ENCODE data around the gene COQ8A.
"Not testable (repeated sequence)": the region's sequence is repeated elsewhere in the genome, so short reads cannot be mapped to it uniquely, and the experiment has no call there.

Gene COQ8A

DNA sequence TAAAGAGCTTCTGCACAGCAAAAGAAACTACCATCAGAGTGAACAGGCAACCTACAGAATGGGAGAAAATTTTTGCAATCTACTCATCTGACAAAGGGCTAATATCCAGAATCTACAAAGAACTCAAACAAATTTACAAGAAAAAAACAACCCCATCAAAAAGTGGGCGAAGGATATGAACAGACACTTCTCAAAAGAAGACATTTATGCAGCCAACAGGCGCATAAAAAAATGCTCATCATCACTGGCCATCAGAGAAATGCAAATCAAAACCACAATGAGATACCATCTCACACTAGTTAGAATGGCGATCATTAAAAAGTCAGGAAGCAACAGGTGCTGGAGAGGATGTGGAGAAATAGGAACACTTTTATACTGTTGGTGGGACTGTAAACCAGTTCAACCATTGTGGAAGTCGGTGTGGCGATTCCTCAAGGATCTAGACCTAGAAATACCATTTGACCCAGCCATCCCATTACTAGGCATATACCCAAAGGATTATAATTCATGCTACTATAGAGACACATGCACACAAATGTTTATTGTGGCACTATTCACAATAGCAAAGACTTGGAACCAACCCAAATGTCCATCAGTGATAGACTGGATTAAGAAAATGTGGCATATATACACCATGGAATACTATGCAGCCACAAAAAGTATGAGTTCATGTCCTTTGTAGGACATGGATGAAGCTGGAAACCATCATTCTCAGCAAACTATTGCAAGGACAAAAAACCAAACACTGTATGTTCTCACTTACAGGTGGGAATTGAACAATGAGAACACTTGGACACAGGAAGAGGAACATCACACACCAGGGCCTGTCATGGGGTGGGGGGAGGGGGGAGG is 10.6 kb upstream of the COQ8A start:
- DNase-seq, result not testable (repeated sequence)

DNA sequence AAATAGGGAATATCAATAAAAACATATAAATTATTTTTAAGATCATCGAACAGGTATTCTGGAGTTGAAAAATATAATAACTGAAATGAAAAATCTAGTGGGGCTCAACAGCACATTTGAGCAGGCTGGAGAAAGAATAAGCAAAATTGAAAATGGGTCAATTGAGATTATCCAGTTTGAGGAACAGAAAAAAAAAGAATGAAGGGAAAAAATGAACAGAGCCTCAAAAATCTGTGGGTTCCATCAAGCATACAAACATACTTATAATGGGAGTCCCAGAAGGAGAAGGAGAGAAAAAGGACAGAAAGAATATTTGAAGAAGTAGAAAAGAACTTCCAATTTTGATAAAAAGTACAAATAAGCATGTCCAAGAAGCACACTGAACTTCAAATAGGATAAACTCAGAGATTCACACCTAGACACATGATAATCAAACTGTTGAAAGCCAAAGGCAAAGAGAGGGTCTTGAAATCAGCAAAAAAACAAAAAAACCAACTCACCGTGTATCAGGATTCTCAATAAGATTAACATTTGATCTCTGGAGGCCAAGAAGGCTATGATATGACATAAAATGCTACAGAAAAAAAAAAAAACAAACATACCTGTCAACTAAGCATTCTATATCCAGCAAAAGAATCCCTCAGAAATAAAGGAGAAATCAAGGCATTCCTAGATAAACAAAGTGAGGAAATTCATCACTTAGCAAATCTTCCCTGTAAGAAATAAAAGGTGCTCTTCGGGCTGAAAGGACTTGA is 5.4 kb upstream of the COQ8A start:
- no peak for DNase-seq

DNA sequence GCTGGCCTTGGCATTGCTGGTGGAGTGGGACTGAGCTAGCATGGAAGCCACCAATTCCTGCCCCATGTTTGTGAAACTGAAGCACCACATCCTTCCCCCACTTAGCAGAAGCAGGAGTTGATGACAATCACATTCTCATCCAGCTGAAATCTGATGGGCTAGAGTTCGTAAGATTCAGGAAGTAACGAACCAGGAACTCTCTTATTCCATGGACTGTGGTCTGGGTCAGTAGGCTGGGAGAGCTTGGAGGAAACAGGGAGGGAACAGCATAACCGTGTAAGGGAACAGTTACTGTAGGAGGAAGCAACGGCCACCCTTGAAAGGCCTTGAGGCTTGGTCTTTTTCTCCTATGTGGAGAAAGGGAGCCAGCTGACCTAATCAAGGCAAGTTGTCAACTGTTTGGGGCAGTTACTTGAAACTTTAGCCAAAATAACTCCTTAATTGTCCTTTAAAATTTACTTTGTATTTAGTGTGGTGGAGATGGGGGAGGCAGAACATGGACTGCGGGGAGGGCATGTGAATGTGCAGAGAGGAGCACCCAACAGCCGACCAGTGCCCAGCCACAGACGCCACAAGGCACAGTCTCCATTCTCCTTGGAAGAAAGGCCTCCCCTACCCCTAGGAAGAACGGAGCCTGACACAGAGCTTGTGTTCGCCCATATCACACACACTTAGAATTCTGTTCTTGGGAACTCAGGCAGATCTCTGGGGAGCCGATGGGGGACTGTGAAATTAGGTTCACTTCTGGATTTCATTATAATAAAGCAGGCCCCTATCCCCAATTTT is 2.0 kb upstream of the COQ8A start:
- DNase-seq, result no peak

DNA sequence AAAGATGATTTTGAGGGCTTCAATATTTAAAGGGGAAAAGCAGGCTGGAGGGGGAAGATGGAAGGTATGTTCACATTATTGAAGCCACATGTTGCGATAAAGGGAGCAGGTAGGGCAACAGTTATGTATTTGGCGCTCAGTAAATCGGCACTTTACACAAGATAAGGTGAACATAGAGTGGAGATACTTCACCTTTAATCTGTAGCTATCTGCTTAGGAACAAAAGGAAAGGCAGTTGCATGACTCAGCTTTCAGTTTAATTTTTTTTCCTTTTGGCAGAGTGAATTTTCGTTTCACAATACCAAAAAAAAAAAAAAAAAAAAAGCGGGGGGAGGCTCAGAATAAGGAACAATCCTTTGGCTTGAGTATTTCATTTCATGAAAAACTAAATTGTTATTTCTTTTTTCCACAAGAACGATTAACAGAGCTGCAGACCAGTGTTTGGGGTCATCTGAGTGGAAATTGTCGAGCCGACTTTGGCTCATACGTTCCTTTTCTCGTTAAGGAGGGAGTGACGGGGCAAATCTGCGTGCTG is 1.1 kb upstream of the COQ8A start:
- no peak for DNase-seq

DNA sequence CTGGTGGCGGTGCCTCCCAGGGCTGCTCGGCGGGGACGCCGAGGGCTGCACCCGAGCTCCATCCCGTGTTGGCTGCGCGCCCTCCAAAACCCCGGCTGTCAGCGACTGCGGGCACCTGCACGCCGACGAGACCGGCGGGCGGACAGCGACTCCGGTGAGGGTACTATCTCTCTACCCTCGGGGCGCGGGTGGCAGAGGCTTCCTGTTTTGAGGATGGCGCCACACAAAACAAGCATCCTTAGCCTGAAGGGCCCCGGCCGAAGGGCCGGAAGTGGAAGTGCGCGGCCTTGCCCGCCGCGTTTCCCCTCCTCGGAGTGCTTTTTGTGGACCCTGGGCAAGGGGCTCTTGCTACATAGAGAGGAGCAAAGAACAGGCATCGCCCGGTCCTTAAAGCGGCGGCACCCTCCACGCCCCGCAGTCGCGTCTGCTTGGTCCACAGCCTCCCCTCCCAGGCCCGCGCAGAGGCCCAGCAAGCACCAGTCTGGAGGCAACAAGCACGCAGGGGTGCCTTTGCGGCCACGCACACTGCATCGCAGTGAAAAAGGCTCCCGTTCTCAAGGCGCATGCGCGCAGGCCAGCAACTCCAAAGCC is 561 bp upstream of the COQ8A start:
- no peak for DNase-seq

DNA sequence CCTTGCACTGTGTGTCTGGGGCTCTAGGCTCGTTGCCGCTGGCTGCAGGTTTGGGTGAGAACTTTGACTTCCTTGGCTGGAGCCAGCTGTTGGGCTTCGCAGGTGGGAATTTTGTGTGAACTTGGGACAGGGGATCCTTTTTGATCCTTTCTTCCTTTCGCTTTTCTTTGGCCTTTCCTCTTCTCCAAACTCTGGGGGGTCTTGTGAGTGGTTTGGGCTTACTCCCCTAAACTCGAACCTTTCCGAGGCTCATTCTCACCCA is 643 bp downstream of the COQ8A start:
- DNase-seq, result no peak

DNA sequence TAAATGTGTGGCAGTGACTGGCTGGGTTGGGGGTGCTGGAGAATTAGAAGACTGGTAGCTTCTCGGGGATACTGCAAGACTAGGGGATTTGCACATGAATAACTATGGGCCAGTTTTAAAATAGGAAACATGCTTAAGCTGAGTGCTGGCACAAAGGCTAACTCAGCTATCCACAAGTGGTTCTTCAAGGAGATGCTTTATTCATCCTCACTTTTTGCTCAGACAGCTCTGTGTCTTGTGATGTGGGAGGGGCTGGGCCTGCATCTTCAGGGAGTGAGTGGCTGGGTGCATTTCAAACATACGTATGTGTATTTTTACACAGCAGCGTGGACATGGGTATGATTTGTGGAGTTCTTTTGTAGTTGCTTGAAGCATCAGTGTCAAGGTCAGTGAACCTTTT is 2.3 kb downstream of the COQ8A start:
- no peak for DNase-seq

DNA sequence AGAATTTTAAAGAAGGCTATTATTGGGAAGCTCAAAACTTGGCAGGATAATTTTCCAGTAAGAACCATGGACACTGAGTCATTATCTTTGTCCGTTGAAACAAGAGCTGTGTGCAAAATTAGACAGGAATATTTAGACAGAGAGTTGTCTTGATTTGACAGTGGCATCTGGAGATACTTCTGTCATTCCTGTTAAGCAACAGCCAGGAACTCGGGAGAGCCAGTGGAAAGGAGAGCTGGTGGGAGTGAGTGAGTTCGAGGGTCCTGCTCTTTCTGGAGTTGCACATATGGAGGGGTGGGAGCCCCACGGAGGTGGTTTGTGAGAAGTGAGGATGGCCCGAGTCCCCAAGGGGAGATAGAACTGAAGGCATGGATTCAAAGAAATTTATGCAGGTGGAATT is 3.1 kb downstream of the COQ8A start:
- DNase-seq, result no peak

DNA sequence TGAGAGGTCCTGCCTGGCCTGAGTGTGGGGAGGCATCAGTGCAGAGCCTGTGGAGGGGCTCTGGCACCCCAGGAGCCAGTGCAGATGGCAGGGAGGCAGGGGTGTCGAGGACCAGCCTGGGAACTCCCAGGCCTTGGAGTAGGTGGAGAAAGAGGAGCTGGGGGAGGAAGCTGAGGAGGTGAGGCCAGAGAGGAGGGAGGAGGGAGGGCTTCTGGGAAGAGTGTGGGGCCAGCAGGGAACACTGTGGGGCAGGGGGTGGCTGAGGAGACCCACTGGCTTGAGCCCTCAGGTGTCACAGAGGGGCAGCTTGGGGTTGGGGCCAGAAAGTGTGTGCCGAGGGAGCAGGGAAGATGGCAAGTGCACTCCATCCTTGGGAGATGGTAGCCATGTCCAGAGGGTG is 3.8 kb downstream of the COQ8A start:
- DNase-seq, result no peak

DNA sequence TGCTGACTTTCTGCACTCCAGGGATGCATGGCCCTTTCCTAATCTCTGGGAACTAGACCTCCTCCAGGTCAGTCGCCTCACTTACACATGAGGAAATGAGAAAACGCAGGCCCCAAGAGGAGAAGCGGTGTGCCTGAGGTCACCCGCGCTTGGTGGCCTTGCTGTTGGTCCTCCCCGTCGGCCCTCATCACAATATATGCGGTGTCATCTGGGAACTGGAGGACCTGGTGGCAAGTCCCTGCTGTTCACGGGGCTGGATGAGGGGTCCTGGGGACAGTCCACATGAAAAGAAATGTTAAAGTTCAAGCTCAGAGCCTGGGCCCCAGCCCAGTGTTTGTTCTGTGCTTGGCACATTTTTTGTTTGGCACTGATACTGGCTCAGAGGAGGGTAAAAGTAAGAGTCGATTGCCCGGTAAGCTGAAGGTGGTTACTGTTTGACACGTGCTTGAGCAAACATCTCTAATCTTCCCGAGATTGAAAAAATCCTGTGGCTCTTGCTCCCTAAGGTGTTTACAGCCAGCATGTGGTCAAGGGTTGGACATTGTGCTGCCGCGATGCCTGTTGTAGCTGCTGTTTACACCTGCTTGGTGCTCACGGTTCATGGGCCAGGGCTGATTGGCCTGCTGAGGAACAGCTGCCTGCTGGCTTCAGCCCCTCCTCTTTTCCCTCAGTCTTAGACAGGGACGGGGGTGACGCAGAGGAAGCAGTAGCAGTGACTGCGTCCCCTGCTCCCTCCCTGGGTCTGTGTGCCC is 5.2 kb downstream of the COQ8A start:
- DNase-seq, result no peak

DNA sequence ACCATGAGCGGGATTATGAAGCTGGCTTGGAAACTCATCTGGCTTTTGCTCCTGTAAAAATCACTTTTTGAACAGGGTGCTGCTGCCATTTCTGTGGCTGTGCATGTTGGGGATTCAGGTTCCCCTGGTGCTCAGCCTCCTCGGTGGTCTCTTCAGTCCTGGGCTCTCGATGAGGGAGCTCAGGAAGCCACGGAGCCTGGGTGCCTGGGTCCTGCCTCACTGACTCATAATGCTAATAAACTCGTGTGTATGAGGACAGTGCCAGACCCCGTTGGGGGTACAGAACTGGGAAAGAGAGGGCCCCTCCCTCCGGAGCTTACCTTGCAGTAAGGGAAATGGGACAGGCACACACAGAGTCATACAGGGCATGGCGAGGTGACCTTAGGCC is 5.8 kb downstream of the COQ8A start:
- no peak for DNase-seq

DNA sequence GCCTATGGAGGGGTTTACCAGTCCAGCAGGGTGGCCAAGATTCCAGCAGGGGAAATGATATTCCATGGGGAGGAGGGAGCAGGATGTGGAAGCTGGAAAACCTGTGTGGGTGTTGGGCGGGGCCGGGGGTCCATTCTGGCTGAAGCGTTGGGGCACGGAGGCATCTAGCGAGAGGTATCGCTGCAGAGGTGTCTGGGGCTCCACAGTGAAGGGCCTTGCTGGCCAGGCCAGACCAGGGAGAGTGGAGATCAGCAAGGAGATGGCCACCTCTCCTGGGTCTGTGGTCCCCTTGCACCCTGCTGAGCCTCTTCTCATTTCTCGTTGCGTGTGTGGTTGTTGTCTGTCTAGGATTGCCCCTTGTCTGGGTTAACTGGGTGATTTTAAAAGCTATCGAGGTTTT is 6.2 kb downstream of the COQ8A start:
- DNase-seq, result no peak

DNA sequence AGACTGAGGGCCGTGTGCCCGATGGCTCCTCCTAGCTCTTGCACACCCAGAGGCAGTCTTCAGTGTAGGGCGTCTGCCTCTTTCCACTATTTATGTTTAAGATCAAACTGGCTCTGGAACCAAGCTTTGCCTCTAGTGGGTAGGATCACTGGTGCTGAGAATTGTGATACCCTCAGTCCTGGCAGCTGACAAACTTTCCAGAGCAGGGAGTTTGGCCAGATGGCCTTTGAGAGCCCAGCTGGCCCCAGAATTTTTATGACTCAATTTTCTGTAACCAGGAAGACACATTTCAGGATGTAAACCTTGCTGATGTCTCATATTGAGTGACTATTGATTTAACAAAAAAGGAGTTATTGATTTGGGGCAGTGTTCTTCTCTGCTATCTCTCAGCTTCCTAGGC is 6.7 kb downstream of the COQ8A start:
- DNase-seq, result peak; percentile 33

DNA sequence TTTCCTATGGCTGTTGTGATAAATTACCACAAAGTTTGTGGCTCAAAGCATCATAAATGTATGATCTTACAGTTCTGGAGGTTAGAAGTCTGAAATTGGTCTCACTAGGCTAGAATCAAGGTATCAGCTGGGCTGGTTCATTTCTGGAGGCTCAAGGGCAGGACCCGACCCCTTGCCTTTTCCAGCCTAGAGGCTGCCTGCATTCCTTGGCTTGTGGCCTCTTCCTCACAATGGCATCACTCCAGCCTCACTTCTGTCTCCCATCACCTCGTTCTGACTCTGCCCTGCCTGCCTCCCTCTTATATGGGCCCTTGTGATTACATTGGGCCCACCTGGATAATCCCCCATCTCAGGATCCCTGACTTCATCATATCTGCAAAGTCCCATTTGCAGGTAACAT is 8.0 kb downstream of the COQ8A start:
- no peak for DNase-seq

DNA sequence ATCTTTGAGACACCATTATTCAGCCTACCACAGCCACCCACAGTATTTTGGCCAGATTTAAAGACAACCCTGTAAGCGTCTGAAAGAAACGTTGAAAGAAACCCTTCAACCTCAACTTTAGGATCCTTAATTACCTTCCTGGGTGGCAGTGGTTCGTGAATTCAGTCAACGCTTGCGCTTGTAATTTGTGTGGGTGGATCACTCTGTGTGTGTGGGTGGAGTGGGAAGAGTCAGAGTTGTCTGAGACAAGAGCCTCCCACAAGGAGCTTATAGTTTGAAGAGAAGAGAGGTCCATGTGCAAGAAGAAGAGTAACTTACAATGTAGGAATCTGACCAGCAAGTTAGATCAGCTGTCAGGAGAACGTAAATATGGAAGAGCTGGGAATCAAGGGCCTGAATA is 8.4 kb downstream of the COQ8A start:
- no peak for DNase-seq

DNA sequence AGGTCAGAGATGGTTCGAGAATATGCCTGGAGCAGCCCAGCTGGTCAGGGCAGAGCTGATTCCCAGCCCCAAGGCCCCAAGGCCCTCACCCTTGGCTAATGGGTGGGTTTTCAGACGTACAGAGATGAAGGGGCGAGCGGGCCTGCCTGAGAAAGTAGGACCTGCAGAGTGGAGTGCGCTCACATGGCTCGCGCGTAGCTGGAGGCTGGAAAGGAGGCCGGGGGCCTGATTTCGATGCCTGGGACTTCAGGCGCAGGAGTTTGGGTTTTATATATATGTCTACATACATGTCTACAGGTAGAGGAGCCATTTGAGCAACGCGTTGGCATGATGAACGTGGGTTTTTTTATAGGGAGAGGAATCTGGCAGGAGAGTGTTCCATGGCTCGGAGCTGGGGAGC is 8.9 kb downstream of the COQ8A start:
- no peak for DNase-seq

DNA sequence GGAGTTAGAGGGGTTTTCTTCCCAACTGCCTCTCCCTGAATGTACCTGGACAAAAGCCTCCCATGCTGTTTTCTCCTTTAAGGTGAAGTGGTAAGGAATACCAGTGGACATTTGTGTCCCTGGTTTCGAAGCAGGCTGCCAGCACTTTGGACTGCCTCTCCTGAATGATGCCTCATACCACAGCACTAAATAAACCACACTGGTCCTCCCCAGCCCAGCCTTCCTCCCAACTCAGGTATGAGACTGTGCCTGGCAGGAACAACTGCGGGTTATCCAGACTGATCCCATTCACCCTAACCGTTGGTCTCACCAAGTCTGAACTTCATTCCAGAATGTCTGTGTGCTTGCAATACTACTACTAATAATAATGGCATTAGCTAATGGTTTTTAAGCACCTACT is 9.3 kb downstream of the COQ8A start:
- no peak for DNase-seq

DNA sequence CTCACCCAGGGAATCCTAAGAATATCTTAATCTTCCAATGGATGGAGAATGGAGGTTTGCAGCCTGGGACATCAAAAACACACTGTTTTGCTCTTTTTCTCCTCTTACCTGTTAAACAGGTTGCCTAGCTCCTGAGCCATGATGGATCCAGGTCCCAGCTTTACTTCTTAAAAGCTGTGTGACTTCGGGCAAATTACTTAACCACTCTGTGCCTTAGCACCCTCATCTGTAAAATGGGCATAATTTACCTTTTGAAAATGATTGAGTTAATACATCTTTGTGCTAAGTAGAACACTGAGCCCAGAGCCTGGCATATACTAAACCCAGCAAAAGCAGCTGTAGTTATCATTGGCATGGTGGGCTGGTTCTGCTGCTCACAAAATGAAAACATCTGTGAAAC is 10.2 kb downstream of the COQ8A start:
- DNase-seq, result no peak

DNA sequence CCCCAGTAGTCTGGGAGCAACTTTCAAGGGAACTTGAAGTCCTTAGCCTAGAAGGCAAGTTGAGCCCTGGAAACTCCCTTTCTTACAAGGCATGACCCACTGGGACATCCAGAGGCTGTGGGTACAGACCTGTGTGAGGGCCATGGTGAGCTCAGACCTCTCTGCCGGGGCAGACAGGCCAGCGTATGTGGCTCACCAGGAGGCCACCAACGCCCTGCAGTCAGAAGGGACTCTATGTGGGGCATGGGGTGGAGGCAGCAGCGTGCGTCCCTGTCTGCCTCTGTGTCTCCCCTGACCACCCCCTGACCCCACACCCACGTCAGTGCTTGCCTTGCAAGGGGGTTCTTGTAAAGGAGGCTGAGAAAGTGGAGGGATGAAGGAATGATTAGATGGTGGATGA is 10.8 kb downstream of the COQ8A start:
- no peak for DNase-seq

DNA sequence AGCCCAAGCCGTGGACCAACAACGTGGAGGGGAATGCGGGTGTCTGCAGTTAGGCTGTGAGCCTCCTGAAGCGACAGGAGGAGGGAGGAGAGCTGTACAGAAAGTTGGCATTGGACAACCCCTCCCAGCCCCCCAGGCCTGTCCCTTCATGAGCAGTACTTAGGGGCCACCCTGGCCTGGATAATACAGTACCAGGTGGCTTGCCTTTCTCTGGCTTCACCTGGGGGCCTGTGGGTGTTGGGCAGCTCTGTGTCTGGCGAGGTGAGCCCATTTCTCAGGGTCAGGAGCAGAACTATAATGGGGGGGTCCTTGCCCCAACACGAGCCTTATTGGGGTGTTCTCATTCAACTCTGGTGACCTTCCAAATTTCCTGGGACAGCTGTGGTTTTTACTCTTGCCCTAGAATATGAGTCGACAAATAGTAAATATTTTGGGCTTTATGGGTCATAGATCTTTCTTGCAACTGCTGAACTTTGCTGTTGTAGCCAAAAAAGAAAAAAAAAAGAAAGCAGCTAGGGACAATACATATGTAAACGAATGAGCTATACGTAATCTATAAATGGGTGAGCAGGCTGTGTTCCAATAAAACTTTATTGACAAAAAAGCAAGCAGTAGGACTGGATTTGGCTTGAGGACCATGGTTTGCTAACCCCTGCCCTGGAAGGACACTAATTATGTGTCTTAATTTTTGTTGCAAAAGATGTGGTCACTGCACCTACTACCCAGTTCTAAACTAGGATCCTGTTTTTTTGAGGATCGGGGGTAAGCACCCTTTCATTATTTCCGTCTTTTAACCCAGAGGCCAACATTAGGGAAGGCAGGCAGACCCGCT is 11.4 kb downstream of the COQ8A start:
- no peak for DNase-seq

DNA sequence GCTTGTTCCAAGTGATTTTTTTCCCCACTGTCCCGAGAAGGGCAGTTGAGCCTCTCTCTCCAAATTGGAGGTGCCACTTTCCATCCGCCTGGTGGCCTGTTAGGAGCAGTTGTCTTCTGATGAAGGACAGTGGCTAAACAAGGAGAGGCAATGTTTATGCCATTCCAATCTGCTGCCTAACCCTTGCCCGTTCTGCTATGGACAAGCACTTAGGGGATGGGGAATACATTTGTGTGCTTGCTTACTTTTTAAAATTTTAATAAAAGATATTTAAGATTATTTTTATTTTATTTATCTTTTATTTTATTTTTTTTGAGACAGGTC is 12.0 kb downstream of the COQ8A start:
- no peak for DNase-seq

Data from NCI-H1694 (cell line).